Measurements from ENCODE around the gene GPR152. TPM values are rescaled to one million over a fixed set of nuclear protein-coding genes. Genes with fewer than 3 reads are reported as not detected.

The GPR152 gene
- total and polyA plus RNA-seq, 4 experiments from 2014 or later = 0.35 to 1.7 TPM; not detected in 2

GRCh38 chr11:67492069-67492727 lies 39.7 kb upstream of the GPR152 start:
- Mint-ChIP-seq H3K4me3 (no peak overlapping the region), H3K27ac (peak overlapping the region in 1 of 7 donors; percentile 10), H3K27me3 (no peaks in the 10 kb centered on the region), H3K9me3 (no peaks in the 10 kb centered on the region), H3K4me1 (peaks cover 12 to 26% (median 20%) of the 10 kb centered on the region in 4 donors), H3K36me3 (peaks cover 18 to 59% of the 10 kb centered on the region in 2 donors)
- POLR2A ChIA-PET (ENCODE audit: partially characterized antibody) = interaction anchor here (1.1 to 16.2 kb wide), 9 partner anchors 9 to 139 kb away, joined by 3 to 279 read pairs (median 8); partner anchors contain the start of genes AIP, PITPNM1, PPP1CA and PTPRCAP
- CTCF ChIA-PET (ENCODE audit: partially characterized antibody) = interaction anchor here (0.8 to 1.4 kb wide), 2 partner anchors 9 to 13 kb away, joined by 3 to 4 read pairs; partner anchors contain the start of genes AIP and PITPNM1
- peaks cover 23% of the 10 kb centered on the region for H3K4me1 ChIP-seq (ENCODE audit: insufficient read depth, low read length)
- H3K27me3 ChIP-seq (ENCODE audit: insufficient read depth, low read length) = no peaks in the 10 kb centered on the region
- intact Hi-C loops (cut with micrococcal nuclease) = no loop called here
- DNase-seq = no peak
- peaks cover 48% of the 10 kb centered on the region for H3K36me3 ChIP-seq (ENCODE audit: insufficient read depth, low read length)
- H3K27ac ChIP-seq (ENCODE audit: low read depth, low read length) = no peak overlapping the region
- no peaks in the 10 kb centered on the region for H3K9me3 ChIP-seq (ENCODE audit: control insufficient read depth in 1 of 2, low read length in 2 of 2)
- H3K4me3 ChIP-seq (ENCODE audit: low read length in 2 of 2) = no peak overlapping the region

- peaks cover 18 to 60% of the 10 kb centered on the region in 2 donors for H3K36me3 Mint-ChIP-seq
- H3K4me1 Mint-ChIP-seq = peaks cover 17 to 33% (median 26%) of the 10 kb centered on the region in 4 donors
- Histone ChIP-seq H3K36me3 (ENCODE audit: insufficient read depth, low read length) (peaks cover 48% of the 10 kb centered on the region), H3K27ac (ENCODE audit: low read depth, low read length) (no peak overlapping the region), H3K9me3 (ENCODE audit: control insufficient read depth in 1 of 2, low read length in 2 of 2) (no peaks in the 10 kb centered on the region), H3K27me3 (ENCODE audit: insufficient read depth, low read length) (no peaks in the 10 kb centered on the region), H3K4me1 (ENCODE audit: insufficient read depth, low read length) (peaks cover 30% of the 10 kb centered on the region), H3K4me3 (ENCODE audit: low read length in 2 of 2) (no peak overlapping the region)
- peak overlapping the region in 2 of 7 donors; percentile 16 to 36 for H3K27ac Mint-ChIP-seq
- no peaks in the 10 kb centered on the region for H3K27me3 Mint-ChIP-seq
- no peak overlapping the region for H3K4me3 Mint-ChIP-seq
- intact Hi-C loops (cut with micrococcal nuclease) = no loop called here
- no peaks in the 10 kb centered on the region for H3K9me3 Mint-ChIP-seq
- POLR2A ChIA-PET (ENCODE audit: partially characterized antibody) = interaction anchor here (1.1 to 16.2 kb wide), 10 partner anchors 9 to 139 kb away, joined by 3 to 279 read pairs (median 8); partner anchors contain the start of genes AIP, PITPNM1, PPP1CA and PTPRCAP
- DNase-seq = no peak
- CTCF ChIA-PET (ENCODE audit: partially characterized antibody) = interaction anchor here (0.8 to 1.4 kb wide), 4 partner anchors 9 to 146 kb away, joined by 3 to 4 read pairs (median 3); partner anchors contain the start of genes AIP and PITPNM1
These were observed 38.9 kb upstream of the GPR152 start for GRCh38 chr11:67491276-67492068.

GRCh38 chr11:67490727-67491065 lies 38.2 kb upstream of the GPR152 start:
- H3K27ac Mint-ChIP-seq = peak overlapping the region in 1 of 7 donors; percentile 16
- Histone ChIP-seq H3K36me3 (ENCODE audit: insufficient read depth, low read length) (peaks cover 42% of the 10 kb centered on the region), H3K27me3 (ENCODE audit: insufficient read depth, low read length) (no peaks in the 10 kb centered on the region), H3K9me3 (ENCODE audit: control insufficient read depth in 1 of 2, low read length in 2 of 2) (no peaks in the 10 kb centered on the region), H3K4me1 (ENCODE audit: insufficient read depth, low read length) (peaks cover 38% of the 10 kb centered on the region), H3K27ac (ENCODE audit: low read depth, low read length) (no peak overlapping the region), H3K4me3 (ENCODE audit: low read length in 2 of 2) (no peak overlapping the region)
- H3K36me3 Mint-ChIP-seq = peaks cover 18 to 61% of the 10 kb centered on the region in 2 donors
- H3K27me3 Mint-ChIP-seq = no peaks in the 10 kb centered on the region
- intact Hi-C loops (cut with micrococcal nuclease) = no loop called here
- peaks cover 25 to 41% (median 34%) of the 10 kb centered on the region in 4 donors for H3K4me1 Mint-ChIP-seq
- H3K9me3 Mint-ChIP-seq = no peaks in the 10 kb centered on the region
- POLR2A ChIA-PET (ENCODE audit: partially characterized antibody) = interaction anchor here (1.7 to 16.2 kb wide), 6 partner anchors 8 to 89 kb away, joined by 5 to 279 read pairs (median 35); partner anchors contain the start of genes AIP, PITPNM1, PPP1CA and PTPRCAP
- H3K4me3 Mint-ChIP-seq = no peak overlapping the region
- CTCF ChIA-PET (ENCODE audit: partially characterized antibody) = interaction anchor here (0.9 to 1.0 kb wide), 2 partner anchors 104 to 145 kb away, joined by 3 read pairs; no protein-coding TSS in a partner anchor
- no peak for DNase-seq

GRCh38 chr11:67489885-67490726 lies 37.6 kb upstream of the GPR152 start:
- intact Hi-C loops (cut with micrococcal nuclease) = no loop called here
- ChIA-PET POLR2A (ENCODE audit: partially characterized antibody) (interaction anchor here (0.6 to 16.2 kb wide), 8 partner anchors 14 to 138 kb away, joined by 3 to 279 read pairs (median 7); partner anchors contain the start of genes PITPNM1, PPP1CA, PTPRCAP and RAD9A), CTCF (ENCODE audit: partially characterized antibody) (interaction anchor here (0.9 to 1.0 kb wide), 2 partner anchors 103 to 145 kb away, joined by 3 read pairs; no protein-coding TSS in a partner anchor)
- Histone ChIP-seq H3K27me3 (ENCODE audit: insufficient read depth, low read length) (no peaks in the 10 kb centered on the region), H3K27ac (ENCODE audit: low read depth, low read length) (peak overlapping the region; percentile 13), H3K4me1 (ENCODE audit: insufficient read depth, low read length) (peaks cover 43% of the 10 kb centered on the region), H3K4me3 (ENCODE audit: low read length in 2 of 2) (no peak overlapping the region), H3K9me3 (ENCODE audit: control insufficient read depth in 1 of 2, low read length in 2 of 2) (no peaks in the 10 kb centered on the region), H3K36me3 (ENCODE audit: insufficient read depth, low read length) (peaks cover 41% of the 10 kb centered on the region)
- DNase-seq = no peak
- Mint-ChIP-seq H3K36me3 (peaks cover 18 to 59% of the 10 kb centered on the region in 2 donors), H3K9me3 (no peaks in the 10 kb centered on the region), H3K4me1 (peaks cover 27 to 46% (median 38%) of the 10 kb centered on the region in 4 donors), H3K27ac (peak overlapping the region in 6 of 7 donors; percentile 24 to 90 (median 68)), H3K4me3 (no peak overlapping the region), H3K27me3 (no peaks in the 10 kb centered on the region)

- Mint-ChIP-seq H3K4me1 (peaks cover 35 to 53% (median 45%) of the 10 kb centered on the region in 4 donors), H3K27ac (peak overlapping the region in 5 of 7 donors; percentile 24 to 90 (median 83)), H3K4me3 (peak overlapping the region in 1 of 8 donors; percentile 46), H3K27me3 (no peaks in the 10 kb centered on the region), H3K9me3 (no peaks in the 10 kb centered on the region), H3K36me3 (peaks cover 18 to 59% of the 10 kb centered on the region in 2 donors)
- peaks cover 41% of the 10 kb centered on the region for H3K36me3 ChIP-seq (ENCODE audit: insufficient read depth, low read length)
- DNase-seq = no peak
- H3K4me1 ChIP-seq (ENCODE audit: insufficient read depth, low read length) = peaks cover 51% of the 10 kb centered on the region
- H3K9me3 ChIP-seq (ENCODE audit: control insufficient read depth in 1 of 2, low read length in 2 of 2) = no peaks in the 10 kb centered on the region
- intact Hi-C loops (cut with micrococcal nuclease) = no loop called here
- no peak overlapping the region for H3K4me3 ChIP-seq (ENCODE audit: low read length in 2 of 2)
- no peaks in the 10 kb centered on the region for H3K27me3 ChIP-seq (ENCODE audit: insufficient read depth, low read length)
- H3K27ac ChIP-seq (ENCODE audit: low read depth, low read length) = peak overlapping the region; percentile 66
- ChIA-PET CTCF (ENCODE audit: partially characterized antibody) (interaction anchor here (1.1 to 1.8 kb wide), 3 partner anchors 13 to 138 kb away, joined by 3 to 5 read pairs (median 3); no protein-coding TSS in a partner anchor), POLR2A (ENCODE audit: partially characterized antibody) (interaction anchor here (0.6 to 16.2 kb wide), 10 partner anchors 13 to 138 kb away, joined by 3 to 279 read pairs (median 7); partner anchors contain the start of genes PITPNM1, PPP1CA, PTPRCAP and RAD9A)
These were observed 36.8 kb upstream of the GPR152 start for GRCh38 chr11:67489203-67489884.

All from CD4-positive, alpha-beta memory T cell (primary cell).